GM20000 (cell line): ENCODE results near the gene SPSB3.

Experiments
- DNase-seq: peaks from one replicate; pipeline ENCODE4 v3.0.0; 2012; ENCODE audit warnings: low spot score
- TF ChIP-seq, protein P1 (sequence below): IDR thresholded peaks from 2 replicates; pipeline ENCODE4 v1.5.1; 2012; ENCODE audit warnings: mild to moderate bottlenecking, control low read depth; ENCODE audit errors: extremely low read depth, missing control alignments

Gene SPSB3

DNA sequence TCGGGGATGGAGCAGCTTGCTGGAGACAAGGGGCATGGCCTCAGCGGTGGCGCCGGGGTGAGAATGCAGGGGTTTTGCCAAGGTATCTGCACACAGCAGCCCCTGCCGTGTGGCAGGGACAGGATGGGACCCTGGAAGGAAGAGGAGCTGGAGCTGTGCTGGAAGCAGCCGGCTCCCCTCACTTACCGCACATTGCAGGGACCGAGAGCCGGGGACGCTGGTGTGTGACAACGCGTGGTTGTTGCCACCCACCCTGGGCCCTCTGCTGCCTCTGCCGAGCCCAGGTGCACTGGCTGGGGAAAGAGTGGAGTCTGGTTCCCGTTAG is 3.4 kb upstream of the SPSB3 start:
- TF ChIP-seq, protein P1, sequence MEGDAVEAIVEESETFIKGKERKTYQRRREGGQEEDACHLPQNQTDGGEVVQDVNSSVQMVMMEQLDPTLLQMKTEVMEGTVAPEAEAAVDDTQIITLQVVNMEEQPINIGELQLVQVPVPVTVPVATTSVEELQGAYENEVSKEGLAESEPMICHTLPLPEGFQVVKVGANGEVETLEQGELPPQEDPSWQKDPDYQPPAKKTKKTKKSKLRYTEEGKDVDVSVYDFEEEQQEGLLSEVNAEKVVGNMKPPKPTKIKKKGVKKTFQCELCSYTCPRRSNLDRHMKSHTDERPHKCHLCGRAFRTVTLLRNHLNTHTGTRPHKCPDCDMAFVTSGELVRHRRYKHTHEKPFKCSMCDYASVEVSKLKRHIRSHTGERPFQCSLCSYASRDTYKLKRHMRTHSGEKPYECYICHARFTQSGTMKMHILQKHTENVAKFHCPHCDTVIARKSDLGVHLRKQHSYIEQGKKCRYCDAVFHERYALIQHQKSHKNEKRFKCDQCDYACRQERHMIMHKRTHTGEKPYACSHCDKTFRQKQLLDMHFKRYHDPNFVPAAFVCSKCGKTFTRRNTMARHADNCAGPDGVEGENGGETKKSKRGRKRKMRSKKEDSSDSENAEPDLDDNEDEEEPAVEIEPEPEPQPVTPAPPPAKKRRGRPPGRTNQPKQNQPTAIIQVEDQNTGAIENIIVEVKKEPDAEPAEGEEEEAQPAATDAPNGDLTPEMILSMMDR: no peak
- no peak for DNase-seq

DNA sequence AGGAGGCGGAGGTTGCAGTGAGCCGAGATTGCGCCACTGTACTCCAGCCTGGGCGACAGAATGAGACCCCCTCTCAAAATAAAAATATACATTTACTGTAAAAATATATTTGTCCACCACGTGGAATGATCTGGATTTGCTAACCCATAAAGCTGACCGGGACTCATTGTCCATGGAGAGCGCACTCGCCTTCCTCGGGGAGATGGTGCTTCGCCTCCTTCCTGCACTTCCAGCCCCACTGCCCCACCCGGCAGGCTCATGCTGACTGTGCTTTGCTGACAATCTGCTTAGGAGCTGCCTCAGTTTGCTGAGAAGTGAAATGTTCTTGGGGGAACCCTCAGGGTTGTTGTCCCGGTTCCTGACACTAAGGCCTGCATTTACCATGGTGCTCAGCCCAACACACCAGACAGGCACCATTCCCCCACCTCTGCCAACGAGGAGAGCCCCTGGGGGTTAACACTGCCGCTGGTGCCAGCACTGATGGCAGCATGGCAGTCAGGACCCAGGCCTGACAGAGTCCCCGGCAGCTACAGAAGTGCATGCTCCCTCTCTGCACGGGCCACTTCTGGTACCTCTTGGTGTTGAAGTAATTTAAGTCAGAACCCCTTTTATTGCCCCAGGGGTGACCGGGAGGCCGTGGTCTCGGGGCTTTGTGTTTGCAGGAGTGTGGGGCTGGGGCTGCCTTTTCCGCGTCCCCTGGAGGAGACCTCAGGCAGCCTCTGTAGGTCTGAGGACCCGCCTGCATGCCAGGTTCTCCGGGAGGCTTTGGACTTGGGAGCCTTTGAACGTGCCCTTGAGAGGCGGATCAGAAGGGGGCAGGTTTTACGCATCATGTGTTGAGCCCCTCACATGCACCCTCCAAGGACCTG is 2.8 kb upstream of the SPSB3 start:
- TF ChIP-seq, protein P1: no peak
- DNase-seq: no peak

DNA sequence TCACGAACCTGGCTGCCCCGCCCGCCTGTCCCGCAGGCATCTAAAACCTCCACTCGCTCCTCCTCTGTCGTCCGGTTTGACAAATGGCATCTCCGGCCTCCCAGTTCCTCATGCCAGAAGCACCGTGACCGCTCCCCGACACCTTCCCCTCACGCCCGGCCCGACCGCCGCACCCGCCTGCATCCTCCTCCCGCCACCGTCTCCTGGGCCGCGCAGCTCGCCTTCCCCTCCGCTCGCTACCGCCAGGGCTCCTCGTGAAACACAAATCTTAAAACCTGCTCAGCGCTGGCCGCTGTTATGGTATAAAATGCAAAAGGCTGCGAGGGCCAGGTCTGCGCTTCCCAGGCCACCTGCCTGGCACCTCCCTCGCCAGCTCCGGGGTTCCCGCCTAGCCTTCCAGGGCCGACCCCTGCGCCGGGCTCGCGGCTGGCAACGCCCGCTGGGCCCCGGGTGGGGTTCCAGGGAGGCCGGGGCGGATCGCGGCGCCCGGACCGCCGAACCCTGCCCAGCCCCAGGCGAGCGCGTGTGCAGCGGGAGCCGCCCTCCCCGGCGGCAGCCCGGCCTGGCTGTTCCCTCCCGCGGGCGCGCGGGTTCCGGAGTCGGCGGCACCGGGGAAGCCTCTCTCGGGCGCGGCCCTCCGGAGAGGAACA is 488 bp downstream of the SPSB3 start:
- DNase-seq: peak; percentile 67
- TF ChIP-seq, protein P1: no peak

DNA sequence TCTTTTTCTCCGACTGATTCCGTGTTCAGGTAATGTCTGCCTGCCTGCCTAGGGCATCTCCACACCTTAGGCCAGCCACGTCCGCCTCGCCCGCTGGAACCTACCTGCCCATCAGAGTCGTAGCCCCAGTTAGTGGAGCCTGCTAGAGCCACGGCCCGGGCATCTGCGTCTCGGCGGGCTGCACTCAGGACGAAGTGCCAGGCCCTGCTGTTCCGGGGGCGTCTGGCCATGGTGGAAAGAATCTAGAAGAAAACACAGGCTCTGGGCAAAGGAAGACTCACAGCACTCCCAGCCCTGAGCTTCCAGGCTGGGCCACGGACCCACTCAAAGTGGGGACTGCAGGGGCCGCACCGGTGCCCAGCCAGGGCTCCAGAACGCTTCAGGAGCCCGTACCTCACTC is 1.1 kb downstream of the SPSB3 start:
- TF ChIP-seq, protein P1: no peak
- no peak for DNase-seq

DNA sequence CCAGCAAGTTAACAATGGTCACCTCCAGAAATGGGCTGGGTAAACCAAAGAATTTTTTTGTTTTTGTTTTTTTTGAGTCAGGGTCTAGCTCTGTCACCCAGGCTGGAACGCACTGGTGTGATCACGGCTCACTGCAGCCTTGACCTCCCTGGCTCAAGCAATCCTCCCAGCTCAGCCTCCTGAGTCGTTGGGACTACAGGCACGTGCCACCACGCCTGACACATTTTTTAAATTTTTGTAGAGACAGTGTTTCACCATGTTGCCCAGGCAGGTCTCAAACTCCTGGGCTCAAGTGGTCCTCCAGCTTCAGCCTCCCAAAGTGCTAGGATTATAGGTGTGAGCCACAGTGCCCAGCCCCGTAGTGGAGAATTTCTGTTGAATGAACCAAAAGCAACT is 1.7 kb downstream of the SPSB3 start:
- DNase-seq: no peak
- TF ChIP-seq, protein P1: no peak

DNA sequence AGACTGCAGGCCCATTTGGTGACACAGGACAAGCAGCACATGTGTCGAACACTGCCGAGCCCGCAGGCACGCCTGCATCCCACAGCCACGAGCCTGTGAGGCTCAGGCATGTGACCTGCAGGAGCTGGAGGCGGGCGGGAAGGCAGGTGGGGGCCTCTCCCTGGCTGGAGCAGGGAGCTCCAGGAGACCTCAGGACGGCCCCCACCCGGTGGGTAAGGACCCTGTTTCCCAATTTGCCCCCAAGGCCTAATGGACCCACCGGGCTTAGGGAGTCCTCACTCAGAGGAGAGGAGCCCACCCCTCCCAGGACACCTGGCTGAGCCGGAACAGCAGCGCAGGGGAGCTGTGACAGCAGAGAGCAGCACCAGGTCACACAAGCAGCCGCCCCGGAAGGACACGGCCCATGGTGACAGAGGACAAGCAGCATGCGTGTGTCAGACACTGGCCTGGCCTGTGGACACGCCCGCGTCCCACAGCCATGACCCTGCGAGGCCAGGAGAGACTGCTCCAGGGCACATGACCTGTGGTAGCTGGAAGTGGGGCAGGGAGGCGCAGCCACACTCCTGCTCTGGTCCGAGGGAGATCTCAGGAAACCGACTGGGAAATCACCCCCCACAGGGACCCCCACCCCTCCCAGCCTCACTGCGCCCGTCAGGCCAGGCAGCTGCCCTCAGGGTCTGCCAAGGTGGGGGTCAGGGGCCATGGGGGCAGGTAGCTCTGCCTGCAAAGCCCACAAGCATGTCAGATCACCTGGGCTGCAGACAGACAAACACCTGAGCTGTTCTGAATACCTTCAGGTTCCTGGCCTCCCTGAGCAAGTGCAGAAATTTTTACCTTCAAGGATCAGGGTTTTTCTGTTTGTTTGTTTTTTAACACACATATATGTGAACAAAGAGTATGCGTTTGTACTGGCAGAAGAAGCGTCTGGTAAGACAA is 2.4 kb downstream of the SPSB3 start:
- TF ChIP-seq, protein P1: no peak
- DNase-seq: no peak
